Fibroblast of peridontal ligament (primary cell): ENCODE data around the gene DHCR7.
"Not testable (repeated sequence)": the region's sequence is repeated elsewhere in the genome, so short reads cannot be mapped to it uniquely, and the experiment has no call there.

Experiments used
- DNase-seq: peaks from one replicate; pipeline ENCODE4 v3.0.0-alpha.2; 2010; ENCODE audit errors: extremely low read depth

DHCR7 gene

GRCh38 chr11:71437879-71438278, 10.3 kb downstream of the DHCR7 start:
- no peak for DNase-seq

GRCh38 chr11:71437399-71437798, 10.8 kb downstream of the DHCR7 start:
- no peak for DNase-seq

- DNase-seq: no peak
These were observed 11.3 kb downstream of the DHCR7 start for GRCh38 chr11:71436861-71437260.

GRCh38 chr11:71435278-71435951, 12.8 kb downstream of the DHCR7 start:
- DNase-seq: no peak

GRCh38 chr11:71434576-71435130, 13.5 kb downstream of the DHCR7 start:
- no peak for DNase-seq

GRCh38 chr11:71433648-71434450, 14.3 kb downstream of the DHCR7 start:
- DNase-seq: no peak

GRCh38 chr11:71432761-71433647, 15.2 kb downstream of the DHCR7 start:
- no peak for DNase-seq

- DNase-seq: no peak
These were observed 16.9 kb downstream of the DHCR7 start for GRCh38 chr11:71431271-71431670.

GRCh38 chr11:71430166-71430565, 18.0 kb downstream of the DHCR7 start:
- no peak for DNase-seq

- DNase-seq: no peak
These were observed 18.5 kb downstream of the DHCR7 start for GRCh38 chr11:71429701-71430100.

GRCh38 chr11:71428861-71429435, 19.2 kb downstream of the DHCR7 start:
- peak; percentile 35 for DNase-seq

- peak; percentile 63 for DNase-seq
These were observed 21.8 kb downstream of the DHCR7 start for GRCh38 chr11:71426413-71426812.

- DNase-seq: no peak
These were observed 22.3 kb downstream of the DHCR7 start for GRCh38 chr11:71425860-71426259.

GRCh38 chr11:71425409-71425808, 22.8 kb downstream of the DHCR7 start:
- no peak for DNase-seq

- DNase-seq: no peak
These were observed 24.9 kb downstream of the DHCR7 start for GRCh38 chr11:71423181-71423790.

- not testable (repeated sequence) for DNase-seq
These were observed 25.9 kb downstream of the DHCR7 start for GRCh38 chr11:71422318-71422717.

- no peak for DNase-seq
These were observed 26.7 kb downstream of the DHCR7 start for GRCh38 chr11:71421392-71421950.

- DNase-seq: peak; percentile 52
These were observed 27.5 kb downstream of the DHCR7 start for GRCh38 chr11:71420455-71421241.

GRCh38 chr11:71418643-71419042, 29.6 kb downstream of the DHCR7 start:
- DNase-seq: no peak

GRCh38 chr11:71414645-71415044, 33.5 kb downstream of the DHCR7 start:
- DNase-seq: no peak
